Naive thymus-derived CD8-positive, alpha-beta T cell (primary cell): ENCODE measurements around the gene KCND1. TPM values are rescaled to one million over a fixed set of nuclear protein-coding genes. Genes with fewer than 3 reads are reported as not detected.

Experiments
- ATAC-seq, 2 donors: fragments of 150-1000 bp; cut with Tn5 transposase in 1 of 2; sonication (Bioruptor Pico), chemical (Tn5 transposase) in 1 of 2; 1 replicate in 1 of 2; 2 replicates in 1 of 2; pipeline ENCODE4 v1.10.0; 2021; ENCODE audit warnings: mild to moderate bottlenecking in 2 of 2, moderate library complexity in 2 of 2
- POLR2A ChIA-PET: fragments of 350-600 bp; sonication (Branson Sonifier 250); formaldehyde crosslinking; loops from one replicate; lab custom pipeline; 2021; ENCODE audit warnings: antibody characterized with exemption; lab: Charles Lee
- DNase-seq, 10 donors: peaks; one replicate each; pipeline versions ENCODE4 v3.0.0 to v3.0.0-alpha.2; 2020 to 2022
- H3K27ac Mint-ChIP-seq, 10 donors: one replicate each; pipeline ENCODE4 v1.8.0; 2020 to 2022; ENCODE audit warnings: mild to moderate bottlenecking in 10 of 10, mixed read lengths in 10 of 10, moderate library complexity in 4 of 10, inconsistent platforms in 1 of 10
- H3K27me3 Mint-ChIP-seq, 5 donors: one replicate each; pipeline ENCODE4 v1.8.0; 2021 to 2022; ENCODE audit warnings: mixed read lengths in 5 of 5
- H3K36me3 Mint-ChIP-seq, 3 donors: one replicate each; pipeline ENCODE4 v1.8.0; 2020 to 2022; ENCODE audit warnings: mixed read lengths in 3 of 3, mild to moderate bottlenecking in 2 of 3, inconsistent platforms in 1 of 3
- H3K4me1 Mint-ChIP-seq, 4 donors: one replicate each; pipeline ENCODE4 v1.8.0; 2021 to 2022; ENCODE audit warnings: mixed read lengths in 4 of 4
- H3K4me3 Mint-ChIP-seq, 10 donors: one replicate each; pipeline ENCODE4 v1.8.0; 2020 to 2022; ENCODE audit warnings: mild to moderate bottlenecking in 10 of 10, mixed read lengths in 10 of 10, moderate library complexity in 6 of 10, inconsistent platforms in 1 of 10
- H3K9me3 Mint-ChIP-seq, 9 donors: one replicate each; pipeline ENCODE4 v1.8.0; 2020 to 2022; ENCODE audit warnings: mixed read lengths in 9 of 9, mild to moderate bottlenecking in 3 of 9, inconsistent platforms in 1 of 9, moderate library complexity in 1 of 9
- polyA plus RNA-seq, 3 donors: library from polyadenylated mRNA; unstranded; fragments of 300-500 nt; fragmentation: Illumina TruSeq; gene quantifications; one replicate each; pipeline ENCODE4 v1.2.3, GENCODE V29; 2021
- total RNA-seq, 8 experiments: library from RNA in 2 of 8; stranded (reverse) in 2 of 8; gene quantifications; one replicate each; pipeline ENCODE4 v1.2.3 and lab custom pipeline; 2021 to 2026

KCND1 gene
- total and polyA plus RNA-seq, 5 experiments from 2014 or later = 0.06 to 1.7 (median 0.85) TPM; not detected in 1

DNA sequence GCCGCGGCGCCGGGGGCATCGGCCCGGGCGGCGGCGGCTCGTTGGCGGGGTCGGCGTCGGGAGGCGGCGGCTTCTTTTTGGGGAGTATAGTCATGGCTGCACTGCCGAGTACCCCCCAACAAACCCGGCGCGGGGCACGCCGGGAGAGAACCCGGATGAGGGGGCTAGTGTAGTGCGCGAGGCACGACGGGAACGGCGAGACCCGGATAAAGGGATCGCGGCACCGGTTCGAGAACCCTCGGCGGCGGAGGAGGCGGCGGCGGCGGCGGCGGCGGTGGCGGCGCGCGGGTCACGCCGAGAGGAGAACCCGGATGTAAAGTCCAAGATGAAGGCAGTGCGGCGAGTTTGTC is 14.2 kb downstream of the KCND1 start, which contains the start of gene OTUD5:
OTUD5 (minus strand) TSS at position 131 of the 350 bp plus-strand sequence; CDS start at position 94, 37 bp downstream.
- H3K36me3 Mint-ChIP-seq = peaks cover 0 to 16% (median 0%) of the 10 kb centered on the region in 3 donors
- H3K27ac Mint-ChIP-seq = peak within 1 kb of the TSS; percentile 96 to 100 (median 100)
- peak within 1 kb of the TSS; percentile 93 to 100 (median 99) for H3K4me3 Mint-ChIP-seq
- no peaks in the 10 kb centered on the region for H3K27me3 Mint-ChIP-seq
- H3K4me1 Mint-ChIP-seq = peaks cover 19 to 62% (median 48%) of the 10 kb centered on the region in 4 donors
- ATAC-seq = peak; percentile 57 to 61
- POLR2A ChIA-PET = interaction anchor here (0.9 to 5.5 kb wide), 23 partner anchors 9 to 418 kb away, joined by 3 to 94 read pairs (median 8); partner anchors contain the start of genes GRIPAP1, HDAC6, KCND1 and PIM2
- H3K9me3 Mint-ChIP-seq = peaks cover 0 to 3% (median 0%) of the 10 kb centered on the region in 9 donors
- DNase-seq = peak in 9 of 10 donors; percentile 70 to 91 (median 79)

DNA sequence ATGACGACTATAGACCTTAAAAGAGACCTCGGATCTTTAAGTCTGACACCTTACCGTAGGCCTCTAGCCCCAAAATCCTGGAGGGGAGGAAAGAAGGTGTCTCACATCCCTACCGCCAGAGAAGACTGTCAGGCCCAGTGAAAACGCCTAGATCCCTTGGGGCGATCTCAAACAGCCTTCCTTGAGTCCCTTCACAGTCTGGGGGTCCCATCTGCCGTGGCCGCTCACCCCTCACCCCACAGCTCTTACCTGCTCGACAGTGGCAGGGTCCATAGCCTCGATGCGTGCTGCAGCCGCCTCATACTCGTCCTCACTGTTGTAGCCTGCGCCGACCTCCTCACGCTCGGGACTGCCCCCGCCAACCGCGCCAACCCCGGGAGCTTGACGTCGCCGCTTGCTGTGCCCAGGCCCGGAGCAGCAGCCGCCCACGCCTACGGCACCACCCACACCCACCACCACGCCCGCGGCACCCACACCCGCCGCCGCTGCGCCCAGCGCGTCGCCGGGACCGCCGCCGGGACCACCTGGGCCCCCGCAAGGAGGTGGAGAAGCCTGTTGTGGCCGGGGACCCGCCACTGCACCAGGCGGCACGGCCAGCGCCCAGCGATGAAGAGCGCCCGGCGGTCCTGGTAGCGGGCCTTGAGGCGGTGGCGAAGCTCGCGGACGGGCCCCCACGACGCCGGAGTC is 14.8 kb downstream of the KCND1 start:
- peak; percentile 13 to 22 for ATAC-seq
- H3K4me1 Mint-ChIP-seq = peaks cover 19 to 68% (median 53%) of the 10 kb centered on the region in 4 donors
- H3K36me3 Mint-ChIP-seq = peaks cover 0 to 19% (median 0%) of the 10 kb centered on the region in 3 donors
- peak; percentile 27 to 73 (median 56) for DNase-seq
- POLR2A ChIA-PET = interaction anchor here (0.9 to 5.5 kb wide), 11 partner anchors 13 to 417 kb away, joined by 3 to 94 read pairs (median 17); partner anchors contain the start of genes GRIPAP1, PIM2, PQBP1 and TBC1D25
- H3K9me3 Mint-ChIP-seq = peaks cover 0 to 3% (median 0%) of the 10 kb centered on the region in 9 donors
- H3K4me3 Mint-ChIP-seq = peak overlapping the region; percentile 75 to 93 (median 82)
- no peaks in the 10 kb centered on the region for H3K27me3 Mint-ChIP-seq
- peak overlapping the region; percentile 75 to 100 (median 92) for H3K27ac Mint-ChIP-seq

DNA sequence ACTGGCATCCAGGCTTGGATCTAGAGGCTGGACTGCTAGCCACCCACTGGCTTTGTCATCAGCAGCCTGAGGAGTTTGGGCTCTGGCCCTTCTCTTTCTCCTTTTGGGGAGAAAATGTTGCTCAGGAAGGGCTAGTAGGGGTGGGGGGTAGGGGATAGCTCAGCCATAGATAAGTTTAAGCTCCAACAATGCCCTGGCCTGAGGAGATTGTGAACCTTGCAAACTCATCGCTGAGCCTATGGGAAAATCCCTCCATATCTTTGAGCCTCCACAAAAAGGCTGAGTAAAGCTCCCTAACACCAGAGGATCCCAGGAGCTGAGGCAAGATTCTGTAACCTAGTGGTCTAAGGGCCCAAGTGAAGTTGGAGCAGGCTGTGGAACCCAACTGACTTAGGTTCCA is 23.1 kb downstream of the KCND1 start:
- H3K27ac Mint-ChIP-seq = peak overlapping the region in 4 of 10 donors; percentile 32 to 63 (median 42)
- H3K27me3 Mint-ChIP-seq = no peaks in the 10 kb centered on the region
- peaks cover 0 to 19% (median 0%) of the 10 kb centered on the region in 3 donors for H3K36me3 Mint-ChIP-seq
- no peak for ATAC-seq
- no peak overlapping the region for H3K4me3 Mint-ChIP-seq
- POLR2A ChIA-PET = interaction anchor here (0.6 to 1.3 kb wide), 7 partner anchors 9 to 299 kb away, joined by 3 to 6 read pairs (median 4); partner anchors contain the start of gene SLC35A2
- DNase-seq = no peak
- H3K9me3 Mint-ChIP-seq = no peaks in the 10 kb centered on the region
- H3K4me1 Mint-ChIP-seq = peaks cover 7 to 53% (median 47%) of the 10 kb centered on the region in 4 donors

DNA sequence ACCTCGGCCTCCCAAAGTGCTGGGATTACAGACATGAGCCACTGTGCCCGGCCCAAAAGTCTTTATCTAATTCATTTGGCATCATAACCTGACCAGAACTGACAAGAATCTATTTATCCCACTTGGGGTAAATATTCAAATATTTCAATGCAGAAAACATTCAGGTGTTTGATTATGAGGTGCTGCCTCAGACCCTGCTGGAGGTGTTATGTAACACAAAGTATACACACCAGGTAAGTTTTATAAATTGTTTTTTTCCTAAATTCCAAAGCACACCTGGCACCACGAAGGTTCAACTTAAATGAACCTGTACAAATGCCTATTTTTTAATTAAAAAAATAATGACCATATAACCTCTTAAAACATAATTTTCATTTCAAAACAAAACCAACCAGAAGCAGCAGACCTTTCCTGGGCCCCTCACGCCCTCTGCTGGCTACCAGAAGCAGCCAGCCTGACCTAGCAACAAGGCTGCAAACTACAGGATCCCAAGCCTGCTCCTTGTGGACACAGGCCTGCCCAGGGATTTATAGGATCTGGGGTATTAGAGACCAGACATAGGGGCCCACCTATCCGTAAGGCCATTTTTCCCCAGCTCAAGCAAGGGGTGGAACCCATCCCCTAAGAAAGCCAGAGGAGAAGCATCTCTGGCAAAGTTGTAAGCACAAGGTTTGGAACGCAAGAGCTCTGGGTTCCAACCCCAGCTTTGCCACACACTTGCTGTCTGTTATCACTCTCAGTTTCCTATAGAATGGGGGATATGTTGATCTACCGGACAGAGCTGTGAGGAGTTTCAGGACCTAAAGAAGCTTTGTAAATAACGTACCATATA is 25.9 kb downstream of the KCND1 start:
- H3K4me1 Mint-ChIP-seq = peaks cover 16 to 56% (median 51%) of the 10 kb centered on the region in 4 donors
- peak overlapping the region; percentile 69 to 92 (median 78) for H3K27ac Mint-ChIP-seq
- POLR2A ChIA-PET = interaction anchor here (0.6 to 13.3 kb wide), 7 partner anchors 9 to 54 kb away, joined by 3 to 276 read pairs (median 7); partner anchors contain the start of genes PIM2 and SLC35A2
- no peaks in the 10 kb centered on the region for H3K27me3 Mint-ChIP-seq
- ATAC-seq (peak; percentile 65 to 74), DNase-seq (peak; percentile 26 to 76 (median 50))
- H3K9me3 Mint-ChIP-seq = no peaks in the 10 kb centered on the region
- H3K36me3 Mint-ChIP-seq = peaks cover 0 to 18% (median 0%) of the 10 kb centered on the region in 3 donors
- peak overlapping the region; percentile 18 to 59 (median 40) for H3K4me3 Mint-ChIP-seq

DNA sequence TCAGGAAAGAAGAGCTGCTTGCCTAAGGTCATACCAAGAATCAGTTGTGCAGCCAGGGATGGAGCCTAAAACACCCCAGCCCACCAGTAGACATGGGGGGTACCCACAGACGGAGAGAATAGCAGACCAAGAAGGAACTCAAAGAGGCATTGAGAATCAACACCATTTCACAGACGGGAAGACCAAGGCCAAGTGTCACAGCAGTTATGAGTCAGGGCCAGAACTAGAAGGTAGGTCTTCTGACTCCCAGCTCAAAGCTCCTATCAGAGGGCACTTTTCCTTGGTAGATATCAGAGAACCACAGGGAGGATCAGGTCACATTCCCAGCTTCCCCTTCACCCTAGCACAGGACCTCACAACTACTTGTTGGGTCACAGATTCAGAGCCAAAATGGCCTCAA is 28.7 kb downstream of the KCND1 start:
- H3K27ac Mint-ChIP-seq = peak overlapping the region; percentile 85 to 96 (median 93)
- no peak for DNase-seq
- peaks cover 30 to 78% (median 77%) of the 10 kb centered on the region in 4 donors for H3K4me1 Mint-ChIP-seq
- no peaks in the 10 kb centered on the region for H3K9me3 Mint-ChIP-seq
- peak overlapping the region in 6 of 10 donors; percentile 5 to 67 (median 51) for H3K4me3 Mint-ChIP-seq
- no peaks in the 10 kb centered on the region for H3K27me3 Mint-ChIP-seq
- peaks cover 0 to 14% (median 0%) of the 10 kb centered on the region in 3 donors for H3K36me3 Mint-ChIP-seq
- POLR2A ChIA-PET = interaction anchor here (2.3 to 13.3 kb wide), 4 partner anchors 14 to 52 kb away, joined by 6 to 276 read pairs (median 92); partner anchors contain the start of genes OTUD5, PIM2 and SLC35A2
- no peak for ATAC-seq

DNA sequence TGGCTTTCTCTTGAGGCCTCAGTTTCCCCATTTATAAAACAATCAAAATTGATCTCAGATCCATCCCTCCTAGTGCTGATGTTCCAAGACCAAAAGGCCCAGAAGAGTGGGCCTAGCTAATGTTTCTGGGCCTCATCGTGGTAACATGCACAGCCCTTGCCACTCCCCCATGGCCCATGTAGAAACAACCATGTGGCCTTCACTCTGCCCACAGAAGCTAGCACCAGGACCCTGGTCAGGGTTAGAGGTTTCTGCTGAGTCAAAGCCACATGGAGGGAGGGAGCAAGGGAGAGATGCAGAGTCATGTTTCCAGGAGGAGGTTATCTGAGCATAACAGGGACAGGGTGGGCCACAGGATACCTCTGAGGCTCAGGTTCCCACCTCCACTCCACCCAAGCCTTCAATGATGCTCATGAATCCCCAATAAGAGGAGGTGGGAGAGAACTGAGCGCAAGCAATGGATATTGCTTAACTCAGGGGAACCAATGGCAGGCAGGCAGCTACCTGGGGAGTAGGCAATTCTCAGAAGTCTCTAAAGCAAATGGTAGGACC is 31.2 kb downstream of the KCND1 start:
- Mint-ChIP-seq H3K27me3 (no peaks in the 10 kb centered on the region), H3K36me3 (peaks cover 0 to 16% (median 3%) of the 10 kb centered on the region in 3 donors), H3K27ac (peak overlapping the region; percentile 96 to 99 (median 99)), H3K4me3 (peak overlapping the region in 9 of 10 donors; percentile 66 to 92 (median 87)), H3K9me3 (no peaks in the 10 kb centered on the region), H3K4me1 (peaks cover 37 to 87% (median 84%) of the 10 kb centered on the region in 4 donors)
- POLR2A ChIA-PET = interaction anchor here (0.8 to 13.3 kb wide), 8 partner anchors 8 to 203 kb away, joined by 3 to 276 read pairs (median 16); partner anchors contain the start of genes OTUD5, PIM2, PQBP1 and SLC35A2
- DNase-seq (no peak), ATAC-seq (no peak)

DNA sequence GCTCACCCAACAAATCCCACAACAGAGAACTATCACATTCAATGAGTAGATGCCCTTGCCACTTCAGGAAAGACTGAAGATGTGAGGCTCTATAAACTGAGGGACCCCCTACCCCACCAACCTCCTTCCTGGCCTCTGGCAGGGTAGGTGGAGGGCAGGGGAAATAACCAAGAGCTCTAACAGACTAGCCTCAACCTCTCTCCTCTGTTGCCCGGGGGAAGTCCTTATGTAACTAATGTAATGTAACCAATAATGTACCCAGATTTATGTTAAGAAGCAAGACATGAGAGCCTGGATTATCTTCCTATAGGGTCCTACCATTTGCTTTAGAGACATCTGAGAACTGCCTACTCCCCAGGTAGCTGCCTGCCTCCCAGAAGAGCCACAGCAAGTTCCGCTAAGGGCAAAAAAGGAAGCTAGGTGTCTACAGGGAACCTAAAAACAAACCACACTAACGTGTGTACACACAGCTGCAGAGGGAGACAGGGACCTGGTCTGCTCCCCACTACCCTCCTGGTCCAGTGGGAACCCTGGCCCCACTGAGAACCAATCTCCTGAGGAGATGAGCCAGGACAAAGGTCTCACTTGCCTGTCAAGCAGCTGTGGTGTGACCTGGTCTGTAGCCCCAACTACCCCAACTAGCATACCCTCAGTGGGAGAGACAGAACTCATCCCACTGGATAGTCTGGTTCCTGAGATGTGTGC is 32.0 kb downstream of the KCND1 start:
- POLR2A ChIA-PET = interaction anchor here (0.8 to 13.3 kb wide), 11 partner anchors 9 to 202 kb away, joined by 3 to 276 read pairs (median 5); partner anchors contain the start of genes HDAC6, OTUD5, PIM2 and PQBP1
- H3K36me3 Mint-ChIP-seq = peaks cover 0 to 23% (median 8%) of the 10 kb centered on the region in 3 donors
- peaks cover 0 to 2% (median 0%) of the 10 kb centered on the region in 9 donors for H3K9me3 Mint-ChIP-seq
- H3K27ac Mint-ChIP-seq = peak overlapping the region; percentile 96 to 99 (median 99)
- DNase-seq = peak in 6 of 10 donors; percentile 15 to 65 (median 42)
- H3K27me3 Mint-ChIP-seq = no peaks in the 10 kb centered on the region
- peak; percentile 21 to 22 for ATAC-seq
- peaks cover 41 to 92% (median 89%) of the 10 kb centered on the region in 4 donors for H3K4me1 Mint-ChIP-seq
- peak overlapping the region; percentile 66 to 92 (median 87) for H3K4me3 Mint-ChIP-seq

DNA sequence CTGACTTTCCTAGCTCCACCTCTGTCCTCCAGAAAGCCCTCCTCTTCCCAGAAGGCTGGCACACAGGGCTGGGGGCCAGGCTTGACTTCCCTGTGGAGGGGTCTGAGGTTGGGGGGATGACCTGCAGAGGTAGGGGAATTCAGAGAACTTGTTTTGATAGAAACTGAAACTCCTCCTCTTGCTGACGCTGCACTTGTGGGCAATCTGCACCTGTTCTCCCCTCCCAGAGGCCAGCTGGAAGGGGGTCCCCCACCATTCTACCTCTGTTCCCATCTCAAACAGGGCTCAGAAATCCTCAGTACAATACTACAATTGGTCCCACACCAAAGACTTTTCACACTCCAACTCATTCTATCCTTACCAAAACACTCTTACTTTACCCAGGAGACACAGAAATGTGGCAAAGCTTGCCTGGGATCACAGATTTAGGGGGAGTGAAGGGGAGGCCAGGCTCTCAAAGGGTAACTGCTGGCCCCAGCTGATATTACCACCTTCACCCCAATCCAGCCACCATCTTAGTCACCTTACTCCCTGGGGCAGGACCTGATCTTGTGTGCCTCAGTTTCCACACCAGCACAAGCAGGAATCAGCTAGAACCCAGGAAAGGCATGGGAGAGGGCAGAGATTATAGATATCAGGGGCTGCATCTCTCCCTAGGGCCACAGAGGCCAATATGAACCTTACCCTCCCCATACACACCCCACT is 32.8 kb downstream of the KCND1 start:
- H3K36me3 Mint-ChIP-seq = peaks cover 2 to 30% (median 16%) of the 10 kb centered on the region in 3 donors
- ATAC-seq (peak; percentile 39 to 58), DNase-seq (peak; percentile 46 to 87 (median 81))
- H3K27ac Mint-ChIP-seq = peak overlapping the region; percentile 96 to 99 (median 99)
- H3K4me1 Mint-ChIP-seq = peaks cover 40 to 94% (median 90%) of the 10 kb centered on the region in 4 donors
- H3K27me3 Mint-ChIP-seq = no peaks in the 10 kb centered on the region
- peaks cover 0 to 4% (median 0%) of the 10 kb centered on the region in 9 donors for H3K9me3 Mint-ChIP-seq
- POLR2A ChIA-PET = interaction anchor here (0.8 to 13.3 kb wide), 11 partner anchors 8 to 364 kb away, joined by 3 to 276 read pairs (median 5); partner anchors contain the start of genes HDAC6, OTUD5, PIM2 and PQBP1
- peak overlapping the region; percentile 66 to 92 (median 87) for H3K4me3 Mint-ChIP-seq

DNA sequence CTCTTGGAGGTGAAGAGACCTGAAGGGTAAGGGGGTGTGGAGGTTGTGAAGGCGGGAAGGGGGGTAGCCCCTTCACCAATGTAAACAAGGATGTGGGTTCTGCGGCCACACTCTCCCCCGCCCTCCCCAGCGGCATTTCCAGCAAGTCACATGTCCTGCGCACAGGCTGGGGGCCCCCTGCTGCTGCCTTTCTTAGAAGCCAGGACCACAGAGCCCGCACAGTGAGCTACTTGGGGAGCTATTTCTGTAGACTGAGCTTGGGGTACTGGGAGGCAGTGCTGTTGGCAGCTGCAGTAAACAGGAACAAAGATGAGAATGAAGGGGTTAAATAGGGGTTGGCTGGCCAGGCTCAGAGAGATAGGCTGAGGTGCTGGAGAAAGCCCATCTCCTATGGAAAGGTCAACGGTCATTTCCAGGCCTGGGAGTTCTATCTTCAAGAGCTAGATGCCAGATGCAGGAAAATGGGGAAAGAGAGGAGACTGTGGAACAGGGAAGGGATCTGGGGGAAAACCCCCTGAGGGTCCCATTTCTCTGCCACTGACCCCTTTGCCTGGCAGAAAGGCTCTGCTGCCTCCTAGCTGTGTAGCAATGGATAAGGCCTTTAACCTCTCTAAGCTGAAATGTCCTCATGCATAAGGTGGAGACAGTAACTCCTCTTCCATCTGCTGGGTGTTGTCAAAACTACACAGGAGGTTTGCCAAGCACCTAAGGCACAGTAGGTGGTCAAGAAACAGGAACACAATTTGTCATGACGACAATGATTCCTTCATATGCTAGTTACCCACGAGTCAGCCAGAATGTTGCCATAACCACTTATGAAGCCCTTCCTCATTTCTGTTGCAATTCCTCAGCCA is 34.4 kb downstream of the KCND1 start:
- ATAC-seq (peak; percentile 72 to 73), DNase-seq (peak; percentile 65 to 97 (median 92))
- Mint-ChIP-seq H3K27me3 (no peaks in the 10 kb centered on the region), H3K36me3 (peaks cover 5 to 29% (median 20%) of the 10 kb centered on the region in 3 donors), H3K4me3 (peak overlapping the region; percentile 78 to 92 (median 87)), H3K27ac (peak overlapping the region; percentile 96 to 99 (median 99)), H3K4me1 (peaks cover 35 to 87% (median 81%) of the 10 kb centered on the region in 4 donors), H3K9me3 (peaks cover 0 to 6% (median 0%) of the 10 kb centered on the region in 9 donors)
- POLR2A ChIA-PET = interaction anchor here (0.5 to 13.3 kb wide), 12 partner anchors 7 to 307 kb away, joined by 3 to 276 read pairs (median 7); partner anchors contain the start of genes GRIPAP1, OTUD5, PIM2 and PQBP1
